Esophagus squamous epithelium (tissue), 4 donors: ENCODE results near the gene KCNA5.

Source experiments
- CTCF ChIP-seq, 6 experiments: fragments of 450-650 bp in 4 of 6; fragments of 200-600 bp in 2 of 6; sonication (generic) in 2 of 6; IDR thresholded peaks; one replicate each; pipeline ENCODE4 v1.5.1; 2016 to 2019; ENCODE audit warnings: antibody characterized with exemption in 6 of 6, mild to moderate bottlenecking in 4 of 6, moderate library complexity in 4 of 6
- POLR2A ChIP-seq, 4 donors: fragments of 450-650 bp; IDR thresholded peaks; one replicate each; pipeline ENCODE4 v1.6.1; 2017; ENCODE audit warnings: antibody characterized with exemption in 4 of 4, mild to moderate bottlenecking in 4 of 4, moderate library complexity in 3 of 4

GRCh38 chr12:5014269-5014668, 29.4 kb upstream of the KCNA5 start:
- TF ChIP-seq CTCF (IDR thresholded peaks at IDR 0.05) (no peak), POLR2A (IDR thresholded peaks at IDR 0.05) (no peak)
